Renal cortex interstitium (tissue), 11 donors: ENCODE results near the gene GRIK1. TPM values are rescaled to one million over a fixed set of nuclear protein-coding genes. Genes with fewer than 3 reads are reported as not detected.

Source experiments
- DNase-seq, 11 donors: peaks; one replicate each; pipeline ENCODE4 v3.0.0-alpha.2; 2013; ENCODE audit warnings: low read depth in 9 of 11, low spot score in 4 of 11; ENCODE audit errors: extremely low read depth in 1 of 11
- polyA plus RNA-seq, 3 donors: library from polyadenylated mRNA; unstranded; fragments of 120-200 nt; gene quantifications; one replicate each; pipeline ENCODE4 v1.2.1, GENCODE V29; 2013; ENCODE audit not compliant: insufficient read length in 3 of 3

The GRIK1 gene
- polyA plus RNA-seq, 3 donors = 0.97 to 1.7 (median 1.5) TPM

DNA sequence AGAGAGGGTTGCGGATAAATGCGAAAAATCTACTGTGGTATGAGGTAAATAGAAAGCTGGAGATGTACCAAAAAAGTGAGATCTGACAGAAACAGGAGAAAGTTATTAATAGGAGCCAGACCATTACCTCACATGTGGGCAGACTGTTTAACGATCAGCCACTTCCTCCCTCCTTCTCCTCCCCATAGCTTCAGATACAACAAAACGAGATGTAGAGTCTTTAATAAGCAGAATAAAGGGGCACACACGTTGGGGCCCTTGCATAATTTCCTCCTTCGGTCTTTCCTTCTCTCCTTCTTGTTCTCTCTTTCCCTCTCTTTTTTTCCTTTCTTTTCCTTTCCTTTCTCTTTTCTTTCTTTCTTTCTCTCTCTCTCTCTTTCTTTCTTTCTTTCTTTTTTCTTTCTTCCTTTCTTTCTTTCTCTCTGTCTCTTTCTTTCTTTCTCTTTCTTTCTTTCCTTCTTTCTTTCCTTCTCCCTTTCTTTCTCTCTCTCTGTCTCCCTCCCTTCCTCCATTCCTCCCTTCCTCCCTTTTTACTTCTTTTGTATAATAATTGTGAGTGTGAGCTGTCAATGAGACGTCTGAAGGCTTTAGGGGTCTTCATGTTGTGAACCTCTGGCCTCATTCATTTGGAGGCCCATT is 242.1 kb downstream of the GRIK1 start:
- DNase-seq = no peak

DNA sequence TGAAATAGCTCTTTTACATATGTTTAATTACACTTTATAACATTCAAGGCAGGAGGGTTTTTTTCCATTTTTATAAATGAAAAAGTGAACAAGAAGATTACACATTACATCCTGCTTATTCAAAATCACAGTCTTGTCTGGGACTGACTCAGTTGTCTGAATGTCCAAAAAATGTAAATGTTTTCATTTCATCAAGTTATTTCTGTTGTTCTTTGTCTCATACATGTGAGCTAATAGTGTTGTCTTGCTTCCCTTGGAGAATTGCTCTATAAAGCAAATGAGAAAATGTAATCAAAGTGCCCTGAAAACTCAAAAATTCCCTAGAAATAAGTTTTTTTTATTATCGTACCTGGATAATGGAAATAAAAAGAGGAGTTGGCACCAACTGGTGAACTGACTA is 242.9 kb downstream of the GRIK1 start:
- no peak for DNase-seq

- no peak for DNase-seq
Observed at GRCh38 chr21:29691616-29692491, 247.9 kb downstream of the GRIK1 start.

GRCh38 chr21:29689753-29690152 is 250.0 kb downstream of the GRIK1 start:
- DNase-seq = no peak

DNA sequence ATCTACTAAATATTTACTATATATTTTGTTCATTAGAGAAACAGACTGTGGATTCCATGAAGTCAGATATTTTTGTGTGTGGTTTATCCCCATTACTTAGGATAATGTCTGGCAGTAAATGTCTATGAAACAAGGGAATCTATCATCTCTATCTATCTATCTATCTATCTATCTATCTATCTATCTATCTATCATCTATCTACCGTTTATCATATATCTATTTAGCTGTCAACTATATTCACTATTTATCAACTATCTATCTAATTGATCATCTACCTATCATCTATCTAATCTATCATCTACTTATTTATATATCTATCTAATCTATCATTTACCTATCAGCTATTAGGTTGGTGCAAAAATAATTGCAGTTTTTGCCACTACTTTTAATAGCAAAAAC is 255.7 kb downstream of the GRIK1 start:
- no peak for DNase-seq

DNA sequence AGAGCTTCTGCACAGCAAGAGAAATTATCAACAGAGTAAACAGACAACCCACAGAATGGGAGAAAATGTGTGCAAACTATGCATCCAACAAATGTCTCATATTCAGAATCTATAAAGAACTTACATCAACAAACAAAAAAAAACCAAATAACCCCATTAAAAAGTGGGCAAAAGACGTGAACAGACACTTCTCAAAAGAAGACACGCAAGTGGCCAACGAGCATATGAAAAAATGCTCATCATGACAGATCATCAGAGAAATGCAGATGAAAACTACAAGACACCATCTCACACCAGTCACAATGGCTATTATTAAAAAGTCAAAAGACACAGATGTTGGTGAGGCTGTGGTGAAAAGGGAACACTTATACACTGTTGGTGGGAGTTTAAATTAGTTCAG is 257.0 kb downstream of the GRIK1 start:
- DNase-seq = no peak

- no peak for DNase-seq
Observed at GRCh38 chr21:29680273-29680672, 259.5 kb downstream of the GRIK1 start.

DNA sequence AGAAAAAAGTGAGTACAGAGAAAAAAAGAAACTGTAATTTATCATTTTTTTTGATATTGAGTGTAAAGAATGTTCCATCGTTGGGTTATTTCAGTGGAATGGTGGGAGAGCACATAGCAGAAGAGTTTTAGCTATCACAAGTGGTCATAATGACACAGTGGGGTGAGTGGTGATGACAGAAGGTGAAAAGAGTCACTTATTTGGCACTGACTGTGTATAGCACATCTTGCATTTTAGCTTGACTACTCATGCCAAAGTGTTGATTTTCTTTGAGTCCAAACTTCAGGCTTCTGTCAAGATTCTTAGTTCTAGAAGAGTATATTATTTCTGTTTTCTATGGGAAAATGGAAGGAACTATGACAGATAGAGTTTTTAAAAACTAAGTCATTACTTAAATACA is 261.2 kb downstream of the GRIK1 start:
- no peak for DNase-seq

GRCh38 chr21:29677326-29677725 is 262.5 kb downstream of the GRIK1 start:
- DNase-seq = peak in 1 of 11 donors; percentile 8

GRCh38 chr21:29676395-29676794 is 263.4 kb downstream of the GRIK1 start:
- no peak for DNase-seq

DNA sequence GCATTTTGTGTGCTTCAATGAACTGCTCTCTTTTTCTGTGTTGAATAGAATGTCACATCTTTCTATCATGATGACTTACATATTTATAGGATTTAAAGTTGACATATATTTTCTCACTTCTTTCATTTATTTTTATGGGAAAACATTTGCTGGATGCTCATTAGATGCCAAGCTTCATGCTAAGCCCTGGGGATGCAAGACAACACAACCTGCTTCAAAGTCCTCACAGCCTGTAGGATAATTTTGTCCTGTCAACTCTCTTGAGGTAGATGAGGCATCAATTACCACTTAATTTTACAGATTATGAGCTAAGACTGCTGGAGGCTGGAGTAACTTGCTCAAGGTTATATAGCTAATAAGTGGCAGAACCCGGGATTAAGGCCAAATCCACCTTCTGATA is 264.3 kb downstream of the GRIK1 start:
- DNase-seq = no peak

DNA sequence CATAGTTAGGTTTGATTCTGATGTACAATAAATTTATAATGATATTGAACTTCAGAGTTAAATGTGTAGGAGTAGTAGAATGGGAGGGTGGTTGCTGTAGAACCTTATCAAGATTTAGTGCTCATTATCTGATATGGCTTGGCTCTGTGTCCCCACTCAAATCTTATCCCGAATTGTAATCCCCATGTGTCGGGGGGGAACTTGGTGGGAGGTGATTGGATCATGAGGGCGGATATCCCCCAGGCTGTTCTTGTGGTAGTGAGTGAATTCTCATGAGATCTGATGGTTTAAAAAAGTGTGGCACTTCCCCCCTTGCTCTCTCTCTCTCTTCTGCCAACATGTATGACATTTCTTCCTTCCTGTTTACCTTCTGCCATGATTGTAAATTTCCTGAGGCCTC is 265.5 kb downstream of the GRIK1 start:
- DNase-seq = no peak

- no peak for DNase-seq
Observed at GRCh38 chr21:29673096-29673610, 266.6 kb downstream of the GRIK1 start.

DNA sequence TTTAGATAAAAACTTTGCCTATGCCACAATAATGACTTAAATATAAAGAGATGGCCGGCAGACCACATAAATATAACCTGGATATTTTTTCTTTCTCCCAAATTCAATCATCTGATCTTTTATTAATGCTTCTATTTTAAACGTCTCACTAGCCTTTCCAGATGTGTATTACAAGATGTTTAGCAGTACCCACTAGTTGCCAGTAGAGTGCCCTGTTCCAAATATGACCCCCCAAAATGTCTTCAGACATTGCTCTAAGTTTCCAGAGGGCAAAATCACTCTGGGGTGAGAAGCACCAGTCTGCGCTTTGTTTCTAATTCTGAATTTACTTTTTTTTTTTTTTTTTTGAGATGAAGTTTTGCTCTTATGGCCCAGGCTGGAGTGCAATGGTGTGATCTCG is 268.1 kb downstream of the GRIK1 start:
- DNase-seq = no peak

- DNase-seq = no peak
Observed at GRCh38 chr21:29670228-29670627, 269.6 kb downstream of the GRIK1 start.

GRCh38 chr21:29669416-29669815 is 270.4 kb downstream of the GRIK1 start:
- no peak for DNase-seq

DNA sequence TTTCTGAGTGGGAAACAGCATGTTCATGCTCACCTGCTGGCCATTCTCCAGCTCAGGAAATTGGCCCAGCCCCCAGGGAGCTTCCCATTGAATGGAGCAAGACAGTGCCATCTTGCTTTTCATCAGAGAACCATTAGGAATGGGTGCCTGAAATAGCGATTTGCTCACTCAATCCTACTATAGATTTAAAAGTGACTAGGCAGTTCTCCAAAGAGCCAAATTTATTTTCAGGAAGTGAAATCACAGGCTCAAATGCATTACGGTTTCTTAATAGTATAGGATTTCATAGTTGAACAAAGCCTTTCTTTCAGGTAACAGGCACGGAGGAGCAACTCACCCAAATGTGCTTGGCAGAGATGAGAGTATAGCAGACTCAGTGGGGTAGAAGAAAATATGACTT is 272.1 kb downstream of the GRIK1 start:
- no peak for DNase-seq

DNA sequence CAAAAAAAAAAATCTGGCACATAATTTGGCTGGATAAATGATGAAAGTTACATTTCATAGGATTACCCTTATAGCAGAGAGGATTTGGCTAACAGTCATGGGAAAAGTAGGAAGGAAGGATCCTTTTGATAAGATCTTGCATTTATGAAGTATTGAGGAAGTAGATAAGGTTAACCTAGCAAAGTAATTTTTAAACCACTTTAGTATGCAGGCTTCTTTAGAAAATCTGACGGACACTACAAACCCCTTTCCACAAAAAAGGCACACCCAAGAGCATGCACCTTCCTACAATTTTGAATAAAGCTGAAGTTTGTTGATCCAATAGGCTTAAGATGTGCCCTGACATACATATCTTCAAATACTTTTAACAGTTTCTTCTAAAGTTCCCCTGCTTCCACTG is 275.2 kb downstream of the GRIK1 start:
- no peak for DNase-seq

- DNase-seq = no peak
Observed at GRCh38 chr21:29661672-29662442, 277.9 kb downstream of the GRIK1 start.
